SU-DHL-6 (cell line): ENCODE measurements around the gene GJD3.

Experiments used
- CTCF ChIP-seq: fragments of 200-600 bp; sonication (generic); IDR thresholded peaks from one replicate; pipeline ENCODE4 v1.5.1; 2017; ENCODE audit warnings: antibody characterized with exemption, mild to moderate bottlenecking, low read length, moderate library complexity; ENCODE audit not compliant: insufficient read depth, poor library complexity, severe bottlenecking
- EZH2phosphoT487 ChIP-seq: fragments of 200-600 bp; sonication (generic), shearing (Covaris generic); conservative IDR thresholded peaks from 2 replicates; pipeline ENCODE4 v1.6.1; 2018; ENCODE audit warnings: mild to moderate bottlenecking, antibody characterized with exemption, low read length, moderate library complexity, mixed read lengths

- TF ChIP-seq CTCF (no peak), EZH2phosphoT487 (no peak)
These were observed 6.9 kb upstream of the GJD3 start for GRCh38 chr17:40371261-40371929.
